Adrenal gland (tissue), 5 donors: ENCODE results near the gene MBNL2.

Experiments used
- POLR2A ChIP-seq, 2 donors: fragments of 450-650 bp; IDR thresholded peaks; one replicate each; pipeline ENCODE4 v1.6.1; 2017; ENCODE audit warnings: antibody characterized with exemption in 2 of 2, mild to moderate bottlenecking in 2 of 2, moderate library complexity in 1 of 2
- TF ChIP-seq, protein P1 (sequence below), 6 experiments: fragments of 450-650 bp in 4 of 6; fragments of 200-600 bp in 2 of 6; sonication (generic) in 1 of 6; IDR thresholded peaks; 1 replicate in 5 of 6; 2 replicates in 1 of 6; pipeline versions ENCODE4 v1.5.1 to v1.8.0; 2016 to 2021; ENCODE audit warnings: antibody characterized with exemption in 6 of 6, mild to moderate bottlenecking in 2 of 6, moderate library complexity in 1 of 6
- donor health status: DM: no; HTN: no; CAD: no.

DNA sequence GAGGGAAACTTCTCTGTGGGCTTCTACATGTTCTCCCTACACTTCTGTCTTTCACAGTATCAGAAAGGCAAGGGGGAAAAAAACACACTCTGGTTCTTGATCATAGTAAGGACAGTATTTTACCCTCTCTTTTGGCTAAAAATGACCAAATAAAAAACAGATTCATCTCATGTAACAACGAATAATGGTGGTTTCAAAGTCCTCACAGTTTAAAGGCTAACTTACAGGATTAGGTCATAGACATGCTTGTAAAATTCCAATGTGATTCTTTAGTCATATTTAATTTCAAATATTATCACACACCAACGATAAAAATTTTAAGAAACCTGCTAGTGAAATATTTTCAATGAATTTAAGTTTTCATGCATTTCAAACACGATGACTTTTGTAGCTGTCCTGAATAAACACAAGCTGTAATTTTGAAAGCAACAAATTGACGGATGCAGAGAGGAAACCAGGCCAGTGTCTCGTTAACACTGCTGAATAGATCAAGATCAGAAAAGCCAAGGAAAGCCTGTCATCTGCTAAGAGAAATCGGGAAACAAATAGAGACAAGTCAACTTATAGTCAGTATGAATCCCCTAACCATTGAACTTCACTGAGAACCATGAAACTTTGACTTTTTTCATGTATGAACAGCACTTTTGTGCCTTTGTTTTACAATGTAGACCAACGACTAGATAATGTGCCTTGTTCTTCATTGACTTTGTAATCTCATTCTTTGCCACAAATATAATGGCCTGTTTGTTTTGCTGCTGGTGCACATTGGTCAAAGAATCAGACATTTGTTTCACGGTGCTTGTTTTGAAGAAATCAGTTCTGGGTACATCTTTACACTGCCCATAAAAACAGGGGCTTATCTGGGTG, 22.0 kb downstream of the MBNL2 start:
- TF ChIP-seq, protein P1, sequence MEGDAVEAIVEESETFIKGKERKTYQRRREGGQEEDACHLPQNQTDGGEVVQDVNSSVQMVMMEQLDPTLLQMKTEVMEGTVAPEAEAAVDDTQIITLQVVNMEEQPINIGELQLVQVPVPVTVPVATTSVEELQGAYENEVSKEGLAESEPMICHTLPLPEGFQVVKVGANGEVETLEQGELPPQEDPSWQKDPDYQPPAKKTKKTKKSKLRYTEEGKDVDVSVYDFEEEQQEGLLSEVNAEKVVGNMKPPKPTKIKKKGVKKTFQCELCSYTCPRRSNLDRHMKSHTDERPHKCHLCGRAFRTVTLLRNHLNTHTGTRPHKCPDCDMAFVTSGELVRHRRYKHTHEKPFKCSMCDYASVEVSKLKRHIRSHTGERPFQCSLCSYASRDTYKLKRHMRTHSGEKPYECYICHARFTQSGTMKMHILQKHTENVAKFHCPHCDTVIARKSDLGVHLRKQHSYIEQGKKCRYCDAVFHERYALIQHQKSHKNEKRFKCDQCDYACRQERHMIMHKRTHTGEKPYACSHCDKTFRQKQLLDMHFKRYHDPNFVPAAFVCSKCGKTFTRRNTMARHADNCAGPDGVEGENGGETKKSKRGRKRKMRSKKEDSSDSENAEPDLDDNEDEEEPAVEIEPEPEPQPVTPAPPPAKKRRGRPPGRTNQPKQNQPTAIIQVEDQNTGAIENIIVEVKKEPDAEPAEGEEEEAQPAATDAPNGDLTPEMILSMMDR (IDR thresholded peaks at IDR 0.05) = no peak
- TF ChIP-seq POLR2A (IDR thresholded peaks at IDR 0.05) = no peak
